CD4-positive, alpha-beta T cell treated with Interleukin-15 for 1 hour (primary cell): ENCODE data around the gene NAALADL2.
"Not testable (repeated sequence)": the region's sequence is repeated elsewhere in the genome, so short reads cannot be mapped to it uniquely, and the experiment has no call there.

ENCODE experiments used
- DNase-seq: peaks from one replicate; pipeline ENCODE4 v3.0.0-alpha.2; 2020

Gene NAALADL2

GRCh38 chr3:175077216-175077615, 218.1 kb downstream of the NAALADL2 start:
- no peak for DNase-seq

GRCh38 chr3:175082631-175083030, 223.5 kb downstream of the NAALADL2 start:
- no peak for DNase-seq

GRCh38 chr3:175087128-175087527, 228.0 kb downstream of the NAALADL2 start:
- DNase-seq: not testable (repeated sequence)

GRCh38 chr3:175088766-175089380, 229.7 kb downstream of the NAALADL2 start:
- DNase-seq: no peak

- DNase-seq: no peak
These were observed 232.4 kb downstream of the NAALADL2 start for GRCh38 chr3:175091426-175092114.

- DNase-seq: no peak
These were observed 234.6 kb downstream of the NAALADL2 start for GRCh38 chr3:175093748-175094147.

GRCh38 chr3:175094344-175094743, 235.2 kb downstream of the NAALADL2 start:
- DNase-seq: no peak

- no peak for DNase-seq
These were observed 239.5 kb downstream of the NAALADL2 start for GRCh38 chr3:175098644-175099043.

- no peak for DNase-seq
These were observed 243.0 kb downstream of the NAALADL2 start for GRCh38 chr3:175102161-175102560.

- DNase-seq: no peak
These were observed 244.2 kb downstream of the NAALADL2 start for GRCh38 chr3:175103298-175103697.

GRCh38 chr3:175105066-175105465, 245.9 kb downstream of the NAALADL2 start:
- DNase-seq: no peak

- no peak for DNase-seq
These were observed 248.1 kb downstream of the NAALADL2 start for GRCh38 chr3:175107231-175107630.

- DNase-seq: no peak
These were observed 248.9 kb downstream of the NAALADL2 start for GRCh38 chr3:175107995-175108394.

GRCh38 chr3:175108613-175109151, 249.5 kb downstream of the NAALADL2 start:
- no peak for DNase-seq

- no peak for DNase-seq
These were observed 251.9 kb downstream of the NAALADL2 start for GRCh38 chr3:175111036-175111435.

GRCh38 chr3:175118382-175118941, 259.3 kb downstream of the NAALADL2 start:
- no peak for DNase-seq

- DNase-seq: no peak
These were observed 262.1 kb downstream of the NAALADL2 start for GRCh38 chr3:175121225-175121624.

GRCh38 chr3:175127075-175127662, 268.0 kb downstream of the NAALADL2 start:
- DNase-seq: no peak

GRCh38 chr3:175129126-175129525, 270.0 kb downstream of the NAALADL2 start:
- DNase-seq: no peak

GRCh38 chr3:175129571-175129970, 270.4 kb downstream of the NAALADL2 start:
- DNase-seq: no peak

- DNase-seq: not testable (repeated sequence)
These were observed 272.7 kb downstream of the NAALADL2 start for GRCh38 chr3:175131866-175132265.

GRCh38 chr3:175132706-175133105, 273.6 kb downstream of the NAALADL2 start:
- not testable (repeated sequence) for DNase-seq

GRCh38 chr3:175144368-175144767, 285.2 kb downstream of the NAALADL2 start:
- no peak for DNase-seq

GRCh38 chr3:175146258-175146657, 287.1 kb downstream of the NAALADL2 start:
- no peak for DNase-seq
